ENCODE measurements around the gene B3GAT1.

The B3GAT1 gene

DNA sequence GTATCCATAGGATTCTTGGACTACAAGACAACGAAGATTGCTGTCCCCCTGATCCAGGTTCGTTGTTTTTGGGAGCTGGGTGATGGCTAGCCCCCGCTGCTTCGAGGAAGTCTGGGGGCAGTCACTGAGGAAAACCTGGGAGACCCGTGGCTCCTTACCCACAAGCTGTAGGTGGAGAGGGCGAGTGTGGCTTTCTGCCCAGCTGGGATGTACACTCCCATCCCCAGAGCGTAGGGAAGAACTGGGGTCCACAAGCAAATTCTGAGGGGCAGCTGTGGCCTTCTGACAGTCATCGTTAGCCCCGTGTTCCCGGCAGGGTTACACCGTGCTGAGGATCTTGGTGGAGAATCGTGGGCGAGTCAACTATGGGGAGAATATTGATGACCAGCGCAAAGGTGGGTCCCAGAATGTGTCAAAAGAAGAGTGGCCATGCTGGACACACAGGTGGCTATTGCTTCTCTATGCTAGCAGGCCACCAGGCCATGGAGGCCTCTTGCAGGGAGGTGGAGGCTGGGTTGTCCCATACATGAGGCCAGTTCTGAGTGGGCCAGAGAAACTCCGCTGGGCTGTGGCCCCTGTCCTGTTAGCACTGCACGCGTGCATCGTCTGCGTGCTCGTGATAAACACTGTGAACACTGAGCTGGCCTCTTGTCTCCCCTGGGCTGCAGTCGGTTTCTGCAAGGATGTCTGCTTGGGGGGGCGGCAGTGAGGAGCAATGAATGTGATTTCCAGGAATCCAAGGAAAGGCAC lies 40.4 kb downstream of the B3GAT1 start:
- DNase-seq (ENCODE audit: low read depth) = no peak

GRCh38 chr11:134370526-134371435 lies 41.3 kb downstream of the B3GAT1 start:
- DNase-seq (ENCODE audit: low read depth) = no peak

- no peak for DNase-seq (ENCODE audit: low read depth)
These were observed 42.2 kb downstream of the B3GAT1 start for GRCh38 chr11:134369656-134370525.

DNA sequence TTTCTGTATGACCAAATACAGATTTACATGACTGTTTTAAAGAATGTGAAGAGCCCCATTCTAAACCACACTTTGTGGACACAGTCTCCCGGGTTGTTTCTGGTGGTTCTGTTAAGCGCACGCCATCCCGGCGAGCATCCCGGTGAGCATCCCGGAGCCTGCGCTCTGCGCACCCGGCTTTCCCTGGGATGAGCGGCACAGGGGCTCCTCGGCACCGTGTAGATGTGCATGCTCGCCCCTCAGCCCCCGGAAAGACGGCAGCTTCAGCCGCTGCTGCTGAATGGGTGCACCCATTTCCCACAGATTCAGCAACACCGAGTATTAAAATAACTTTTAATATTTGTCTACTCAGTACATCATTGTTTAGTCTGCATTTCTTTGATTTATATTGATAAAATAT lies 44.3 kb downstream of the B3GAT1 start:
- no peak for DNase-seq (ENCODE audit: low read depth)

DNA sequence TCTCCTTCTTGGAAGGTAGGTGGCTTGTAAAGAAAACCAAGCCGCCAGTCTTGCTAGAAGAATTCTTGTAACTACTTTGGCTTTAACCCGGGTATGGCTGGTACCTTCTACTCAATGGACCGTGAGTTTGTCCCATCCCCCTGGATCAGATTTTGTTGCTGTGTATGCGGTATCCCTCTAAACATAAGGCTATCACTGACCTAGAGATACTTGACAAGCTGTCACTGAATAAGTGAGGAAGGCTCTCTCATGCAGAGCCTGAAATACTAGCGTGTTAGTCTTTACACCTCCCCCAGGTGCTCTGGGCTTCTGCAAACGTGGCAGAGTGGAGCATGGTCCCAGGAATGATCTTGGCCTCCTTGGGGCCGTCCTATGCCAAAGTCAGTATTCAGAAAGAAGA lies 45.8 kb downstream of the B3GAT1 start:
- no peak for DNase-seq (ENCODE audit: low read depth)

GRCh38 chr11:134365011-134365925 lies 46.8 kb downstream of the B3GAT1 start:
- DNase-seq (ENCODE audit: low read depth) = no peak

GRCh38 chr11:134364261-134364660 lies 47.8 kb downstream of the B3GAT1 start:
- DNase-seq (ENCODE audit: low read depth) = no peak

GRCh38 chr11:134363592-134363991 lies 48.5 kb downstream of the B3GAT1 start:
- no peak for DNase-seq (ENCODE audit: low read depth)

GRCh38 chr11:134363161-134363560 lies 48.9 kb downstream of the B3GAT1 start:
- DNase-seq (ENCODE audit: low read depth) = no peak

GRCh38 chr11:134362192-134362901 lies 49.7 kb downstream of the B3GAT1 start:
- DNase-seq (ENCODE audit: low read depth) = no peak

DNA sequence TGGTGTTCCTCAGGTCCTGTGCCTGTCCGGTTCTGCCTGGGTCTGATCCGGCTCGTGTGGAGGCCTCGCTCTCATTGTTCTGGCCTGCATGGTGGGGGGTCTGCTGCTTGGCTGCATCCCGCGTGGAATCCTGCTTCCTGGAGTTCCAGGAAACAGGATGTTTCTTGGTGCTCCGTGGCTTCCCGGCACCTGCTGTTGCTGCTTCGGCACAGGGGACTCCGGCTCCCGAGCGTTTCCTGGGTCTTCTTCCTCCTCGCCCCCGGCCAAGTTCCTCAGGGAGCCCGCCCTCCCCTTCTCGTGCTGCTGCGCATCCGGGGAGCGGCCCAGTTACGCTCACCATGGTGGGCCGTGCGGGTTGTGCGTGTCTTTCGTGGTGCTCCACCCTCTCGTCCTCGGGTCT lies 50.4 kb downstream of the B3GAT1 start:
- no peak for DNase-seq (ENCODE audit: low read depth)

DNA sequence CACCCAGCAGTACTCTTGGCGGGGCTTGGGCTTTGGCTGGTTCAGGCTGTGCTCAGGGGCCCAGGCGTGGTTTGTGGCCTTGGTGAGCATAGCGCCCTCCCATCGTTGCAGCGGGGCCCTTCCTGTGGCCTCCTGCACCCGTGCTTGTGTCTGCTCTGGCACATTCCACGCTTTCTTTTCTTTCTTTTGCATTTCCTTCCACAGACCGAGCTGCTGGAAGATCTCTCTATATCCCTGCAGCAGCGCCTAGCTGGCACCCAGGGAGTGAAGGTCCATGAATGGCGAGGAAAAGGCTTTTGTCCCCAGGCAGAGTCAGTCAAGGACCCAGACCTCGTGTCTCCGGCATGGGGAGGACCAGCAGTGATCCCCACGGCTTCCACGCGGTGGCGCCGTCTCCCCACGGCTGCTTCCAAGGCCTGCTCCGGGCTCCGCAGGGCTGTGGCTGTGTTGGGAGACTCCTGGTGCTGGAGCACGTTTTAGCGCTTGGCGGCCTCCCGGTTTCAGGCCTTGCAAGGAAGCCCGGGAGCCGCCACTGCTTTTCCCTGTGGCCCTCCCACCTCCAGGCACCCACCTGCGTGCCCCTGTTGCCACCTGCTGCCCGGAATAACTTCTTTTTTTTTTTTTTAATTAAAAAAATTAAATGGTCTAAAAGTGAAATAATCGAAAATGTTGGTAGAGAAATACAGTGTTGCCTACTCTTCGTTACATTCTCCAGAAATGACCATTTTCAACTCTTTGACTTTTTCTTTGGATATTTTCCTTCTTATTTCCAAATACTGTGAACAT lies 51.8 kb downstream of the B3GAT1 start:
- peak; percentile 52 for DNase-seq (ENCODE audit: low read depth)

DNA sequence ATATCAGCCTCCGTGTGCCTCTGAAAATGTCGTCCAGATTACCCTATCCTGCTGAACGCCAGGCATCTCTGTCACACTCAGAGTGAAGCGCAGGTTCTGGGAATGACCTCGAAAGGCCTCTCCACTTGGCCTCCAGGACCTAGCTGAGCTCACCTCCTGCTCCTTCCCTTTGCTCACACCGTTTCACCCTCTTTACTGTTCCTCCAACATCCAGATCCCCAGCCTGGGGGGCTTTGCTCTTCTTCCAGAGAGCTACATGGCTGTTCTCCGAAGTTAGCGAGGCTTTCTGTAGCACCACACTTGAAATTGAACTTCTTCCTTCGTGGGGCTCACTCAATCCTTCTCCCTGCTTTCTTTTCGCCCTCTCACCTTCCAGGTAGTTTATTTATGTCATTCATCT lies 52.4 kb downstream of the B3GAT1 start:
- no peak for DNase-seq (ENCODE audit: low read depth)

DNA sequence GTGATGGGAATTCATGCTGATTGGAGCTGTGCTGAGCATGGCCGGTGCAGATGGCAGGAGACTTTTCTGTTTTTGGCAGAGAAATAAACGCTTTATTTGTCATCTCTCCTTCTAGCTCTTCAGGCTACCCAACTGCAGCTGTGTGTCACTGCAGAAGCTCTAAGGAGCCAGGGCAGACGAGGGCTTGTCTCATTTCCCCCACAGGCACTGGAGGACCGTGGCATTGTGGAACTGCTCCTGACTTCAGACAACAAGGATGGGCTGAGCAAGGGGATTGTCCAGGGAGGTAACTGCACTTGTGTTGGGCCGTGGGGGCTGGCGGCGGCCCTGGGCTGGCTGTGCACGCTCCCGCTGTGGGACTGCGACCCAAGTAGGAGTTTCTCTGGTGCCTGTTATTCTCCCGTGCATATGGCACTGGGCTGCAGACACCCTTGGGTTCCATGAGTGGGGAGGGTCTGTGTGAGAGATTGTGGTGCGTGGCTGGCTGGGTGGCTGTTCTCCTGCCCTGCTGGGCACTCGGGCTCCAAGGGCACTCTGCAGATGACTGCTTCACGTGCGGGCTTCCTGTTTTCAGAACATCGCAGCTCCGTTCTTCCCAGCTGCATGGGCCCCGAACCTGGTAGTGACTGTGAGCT lies 53.1 kb downstream of the B3GAT1 start:
- no peak for DNase-seq (ENCODE audit: low read depth)

GRCh38 chr11:134358165-134358855 lies 53.7 kb downstream of the B3GAT1 start:
- no peak for DNase-seq (ENCODE audit: low read depth)

DNA sequence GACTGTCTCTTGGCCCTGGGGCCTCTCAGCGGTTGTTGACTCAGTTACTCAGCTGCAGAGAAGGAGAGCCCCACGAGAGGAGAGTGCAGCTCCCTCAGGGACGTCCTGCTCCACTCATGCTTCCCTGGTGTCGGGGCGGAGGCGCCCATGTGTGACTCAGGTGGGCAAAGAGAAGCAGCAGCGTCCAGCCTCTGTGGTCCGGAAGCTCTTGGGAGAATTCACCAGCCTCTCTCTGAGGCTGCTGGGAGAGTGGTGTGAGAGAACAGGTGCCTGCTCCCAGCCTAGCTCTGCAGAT lies 54.5 kb downstream of the B3GAT1 start:
- no peak for DNase-seq (ENCODE audit: low read depth)

- DNase-seq (ENCODE audit: low read depth) = no peak
These were observed 55.1 kb downstream of the B3GAT1 start for GRCh38 chr11:134356656-134357544.

DNA sequence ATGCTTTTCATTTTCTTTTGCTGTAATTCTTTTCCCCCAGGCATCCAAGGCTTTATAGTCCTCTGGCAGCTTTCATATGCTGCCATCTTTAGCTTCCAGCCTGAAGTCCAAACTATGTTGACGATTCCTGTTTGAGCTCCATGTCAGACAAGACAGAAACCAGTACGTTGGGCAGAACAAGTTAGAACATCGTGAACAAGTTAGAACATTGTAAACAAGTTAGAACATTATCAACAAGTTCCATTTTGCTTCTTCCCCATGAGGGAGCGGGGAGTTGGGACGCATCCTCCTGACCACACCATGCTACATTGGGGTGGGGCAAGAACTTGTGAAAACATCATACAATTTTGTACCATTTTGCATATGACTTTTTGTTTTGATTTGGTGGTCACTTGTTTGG lies 56.4 kb downstream of the B3GAT1 start:
- no peak for DNase-seq (ENCODE audit: low read depth)
